ENCODE results near the gene ZNF143. TPM values are rescaled to one million over a fixed set of nuclear protein-coding genes. Genes with fewer than 3 reads are reported as not detected.

Gene ZNF143
- total RNA-seq, 1 donor from 2014 or later = 22.1 TPM

DNA sequence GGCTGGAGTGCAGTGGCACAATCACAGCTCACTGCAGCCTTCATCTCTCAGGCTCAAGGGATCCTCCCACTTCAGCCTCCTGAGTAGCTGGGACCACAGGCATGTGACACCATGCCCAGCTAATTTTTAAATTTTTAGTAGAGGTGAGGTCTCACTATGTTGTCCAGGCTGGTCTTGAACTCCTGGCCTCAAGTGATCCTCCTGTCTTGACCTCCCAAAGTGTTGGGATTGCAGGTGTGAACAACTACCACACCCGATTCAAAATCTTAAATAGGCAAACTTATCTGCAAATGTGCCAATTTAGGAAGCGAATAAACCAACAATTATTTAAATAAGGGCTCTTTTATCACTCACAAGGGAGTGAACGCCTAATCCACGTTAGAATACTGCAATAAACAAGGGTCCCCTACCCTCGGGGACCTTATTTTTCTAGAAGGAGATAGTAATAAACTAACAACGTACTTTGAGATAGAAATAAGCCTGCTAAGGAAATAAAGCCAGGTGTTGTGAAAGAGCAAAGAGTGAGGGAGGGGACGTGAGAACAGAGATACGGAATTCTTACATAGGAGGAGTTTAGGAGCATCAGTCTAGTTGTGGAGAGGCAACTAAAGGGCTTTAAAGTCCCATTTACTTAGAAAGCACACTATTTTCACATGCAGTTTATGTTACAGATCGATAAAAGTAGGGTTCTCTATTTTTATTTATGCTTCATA lies 109.7 kb downstream of the ZNF143 start:
- H3K4me3 Mint-ChIP-seq (ENCODE audit: unreplicated experiment) = no peak overlapping the region
- H3K27me3 Mint-ChIP-seq (ENCODE audit: unreplicated experiment) = no peaks in the 10 kb centered on the region
- no peak for DNase-seq (ENCODE audit: extremely low spot score, unreplicated experiment)
- TF ChIP-seq, protein P1, sequence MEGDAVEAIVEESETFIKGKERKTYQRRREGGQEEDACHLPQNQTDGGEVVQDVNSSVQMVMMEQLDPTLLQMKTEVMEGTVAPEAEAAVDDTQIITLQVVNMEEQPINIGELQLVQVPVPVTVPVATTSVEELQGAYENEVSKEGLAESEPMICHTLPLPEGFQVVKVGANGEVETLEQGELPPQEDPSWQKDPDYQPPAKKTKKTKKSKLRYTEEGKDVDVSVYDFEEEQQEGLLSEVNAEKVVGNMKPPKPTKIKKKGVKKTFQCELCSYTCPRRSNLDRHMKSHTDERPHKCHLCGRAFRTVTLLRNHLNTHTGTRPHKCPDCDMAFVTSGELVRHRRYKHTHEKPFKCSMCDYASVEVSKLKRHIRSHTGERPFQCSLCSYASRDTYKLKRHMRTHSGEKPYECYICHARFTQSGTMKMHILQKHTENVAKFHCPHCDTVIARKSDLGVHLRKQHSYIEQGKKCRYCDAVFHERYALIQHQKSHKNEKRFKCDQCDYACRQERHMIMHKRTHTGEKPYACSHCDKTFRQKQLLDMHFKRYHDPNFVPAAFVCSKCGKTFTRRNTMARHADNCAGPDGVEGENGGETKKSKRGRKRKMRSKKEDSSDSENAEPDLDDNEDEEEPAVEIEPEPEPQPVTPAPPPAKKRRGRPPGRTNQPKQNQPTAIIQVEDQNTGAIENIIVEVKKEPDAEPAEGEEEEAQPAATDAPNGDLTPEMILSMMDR (IDR thresholded peaks at IDR 0.05) = no peak
- H3K9me3 Mint-ChIP-seq (ENCODE audit: unreplicated experiment) = no peaks in the 10 kb centered on the region
- H3K36me3 Mint-ChIP-seq (ENCODE audit: unreplicated experiment) = peaks cover 8% of the 10 kb centered on the region
- peak overlapping the region; percentile 100 for H3K27ac Mint-ChIP-seq (ENCODE audit: unreplicated experiment)
- H3K4me1 Mint-ChIP-seq (ENCODE audit: unreplicated experiment) = peaks cover 65% of the 10 kb centered on the region

GRCh38 chr11:9571071-9571762 lies 110.4 kb downstream of the ZNF143 start:
- Mint-ChIP-seq H3K4me1 (ENCODE audit: unreplicated experiment) (peaks cover 58% of the 10 kb centered on the region), H3K27me3 (ENCODE audit: unreplicated experiment) (no peaks in the 10 kb centered on the region), H3K4me3 (ENCODE audit: unreplicated experiment) (no peak overlapping the region)

DNA sequence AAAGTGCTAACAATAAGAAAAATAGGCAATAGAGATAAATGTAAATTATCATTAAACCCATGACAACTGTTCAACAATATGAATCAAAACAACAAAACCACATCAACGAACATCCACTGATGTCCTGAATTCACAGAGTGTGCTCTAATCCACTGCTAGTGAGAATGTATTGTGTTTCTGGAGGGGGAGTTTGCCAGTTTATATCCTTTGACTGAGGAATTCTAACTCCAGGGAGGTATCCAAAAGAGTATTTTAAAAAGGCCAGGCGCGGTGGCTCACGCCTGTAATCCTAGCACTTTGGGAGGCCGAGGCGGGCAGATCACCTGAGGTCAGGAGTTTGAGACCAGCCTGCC lies 110.9 kb downstream of the ZNF143 start:
- peaks cover 20% of the 10 kb centered on the region for H3K36me3 Mint-ChIP-seq (ENCODE audit: unreplicated experiment)
- H3K27ac Mint-ChIP-seq (ENCODE audit: unreplicated experiment) = peak overlapping the region; percentile 100
- no peak for DNase-seq (ENCODE audit: extremely low spot score, unreplicated experiment)
- TF ChIP-seq, protein P1 (IDR thresholded peaks at IDR 0.05) = no peak
- H3K9me3 Mint-ChIP-seq (ENCODE audit: unreplicated experiment) = no peaks in the 10 kb centered on the region
- H3K4me3 Mint-ChIP-seq (ENCODE audit: unreplicated experiment) = peak overlapping the region; percentile 74
- peaks cover 52% of the 10 kb centered on the region for H3K4me1 Mint-ChIP-seq (ENCODE audit: unreplicated experiment)
- no peaks in the 10 kb centered on the region for H3K27me3 Mint-ChIP-seq (ENCODE audit: unreplicated experiment)

More at GRCh38 chr11:9571071-9571762, 110.4 kb downstream of the ZNF143 start:
- no peak for DNase-seq (ENCODE audit: extremely low spot score, unreplicated experiment)
- Mint-ChIP-seq H3K36me3 (ENCODE audit: unreplicated experiment) (peaks cover 14% of the 10 kb centered on the region), H3K27ac (ENCODE audit: unreplicated experiment) (peak overlapping the region; percentile 100), H3K9me3 (ENCODE audit: unreplicated experiment) (no peaks in the 10 kb centered on the region)
- TF ChIP-seq, protein P1 (IDR thresholded peaks at IDR 0.05) = no peak

- H3K27me3 Mint-ChIP-seq (ENCODE audit: unreplicated experiment) = no peaks in the 10 kb centered on the region
- H3K27ac Mint-ChIP-seq (ENCODE audit: unreplicated experiment) = peak within 1 kb of the TSS; percentile 100
- H3K36me3 Mint-ChIP-seq (ENCODE audit: unreplicated experiment) = peaks cover 34% of the 10 kb centered on the region
- peak within 1 kb of the TSS; percentile 92 for H3K4me3 Mint-ChIP-seq (ENCODE audit: unreplicated experiment)
- DNase-seq (ENCODE audit: extremely low spot score, unreplicated experiment) = peak; percentile 100
- H3K9me3 Mint-ChIP-seq (ENCODE audit: unreplicated experiment) = no peaks in the 10 kb centered on the region
- H3K4me1 Mint-ChIP-seq (ENCODE audit: unreplicated experiment) = peaks cover 49% of the 10 kb centered on the region
- TF ChIP-seq, protein P1 (IDR thresholded peaks at IDR 0.05) = no peak
Observed at GRCh38 chr11:9573052-9573774, 112.4 kb downstream of the ZNF143 start, which contains the start of gene WEE1. Gene WEE1 (plus strand): TSS chr11:9573670. CDS start chr11:9573934, 264 bp downstream.
